Type B pancreatic cell (in vitro differentiated cells): Measurements from ENCODE around the gene SNRPD3. TPM values are rescaled to one million over a fixed set of nuclear protein-coding genes. Genes with fewer than 3 reads are reported as not detected.
A peak's percentile ranks its signal among the peaks of the same experiment; 100 is the strongest.

ENCODE experiments used
- DNase-seq: peaks from one replicate; pipeline ENCODE4 v3.0.0; 2021; ENCODE audit warnings: mixed read lengths; ENCODE audit not compliant: unreplicated experiment; ENCODE audit errors: extremely low spot score
- H3K27ac Mint-ChIP-seq: 2 replicates; pipeline ENCODE4 v1.8.0; 2021; ENCODE audit warnings: mild to moderate bottlenecking, mixed read lengths
- H3K27me3 Mint-ChIP-seq: 2 replicates; pipeline ENCODE4 v1.8.0; 2021; ENCODE audit warnings: mixed read lengths
- H3K36me3 Mint-ChIP-seq: 2 replicates; pipeline ENCODE4 v1.8.0; 2021; ENCODE audit warnings: mixed read lengths
- H3K4me1 Mint-ChIP-seq: one replicate; pipeline ENCODE4 v1.8.0; 2021; ENCODE audit warnings: mixed read lengths; ENCODE audit not compliant: unreplicated experiment
- H3K4me3 Mint-ChIP-seq: 2 replicates; pipeline ENCODE4 v1.8.0; 2021; ENCODE audit warnings: mild to moderate bottlenecking, mixed read lengths
- H3K9me3 Mint-ChIP-seq: 2 replicates; pipeline ENCODE4 v1.8.0; 2021; ENCODE audit warnings: mixed read lengths
- long read RNA-seq: library from polyadenylated mRNA; unstranded; transcript quantifications from one replicate; pipeline ENCODE4 v2.0.0, GENCODE V29; 2020
- total RNA-seq: library from RNA; stranded (reverse); gene quantifications from 2 replicates; pipeline ENCODE4 v1.2.1, GENCODE V29; 2021; ENCODE audit warnings: low replicate concordance
- TF ChIP-seq, protein P1 (sequence below): fragments of 200-600 bp; sonication (generic); conservative IDR thresholded peaks from 2 replicates; pipeline ENCODE4 v1.5.0; 2021; ENCODE audit warnings: antibody characterized with exemption, mild to moderate bottlenecking

SNRPD3 gene
- total RNA-seq: 107 and 114 TPM in 2 replicates
- long read RNA-seq, transcript SNRPD3-201 (4 exons, 1,763 nt): major isoform, 67 of 76 reads
- long read RNA-seq, partial matches to known transcripts: 4 of 76 reads
- long read RNA-seq, other reads (novel, unspliced or antisense): 5 of 76 reads

GRCh38 chr22:24555165-24556039 lies at the start of gene SNRPD3:
SNRPD3 (plus strand) TSS chr22:24555999; CDS start chr22:24557675, 1,676 bp downstream.
- Mint-ChIP-seq H3K4me1 (peaks cover 35% of the 10 kb centered on the region), H3K36me3 (peaks cover 13% of the 10 kb centered on the region), H3K27me3 (no peaks in the 10 kb centered on the region), H3K9me3 (no peaks in the 10 kb centered on the region), H3K27ac (peak within 1 kb of the TSS; percentile 99), H3K4me3 (peak within 1 kb of the TSS; percentile 100)
- TF ChIP-seq, protein P1, sequence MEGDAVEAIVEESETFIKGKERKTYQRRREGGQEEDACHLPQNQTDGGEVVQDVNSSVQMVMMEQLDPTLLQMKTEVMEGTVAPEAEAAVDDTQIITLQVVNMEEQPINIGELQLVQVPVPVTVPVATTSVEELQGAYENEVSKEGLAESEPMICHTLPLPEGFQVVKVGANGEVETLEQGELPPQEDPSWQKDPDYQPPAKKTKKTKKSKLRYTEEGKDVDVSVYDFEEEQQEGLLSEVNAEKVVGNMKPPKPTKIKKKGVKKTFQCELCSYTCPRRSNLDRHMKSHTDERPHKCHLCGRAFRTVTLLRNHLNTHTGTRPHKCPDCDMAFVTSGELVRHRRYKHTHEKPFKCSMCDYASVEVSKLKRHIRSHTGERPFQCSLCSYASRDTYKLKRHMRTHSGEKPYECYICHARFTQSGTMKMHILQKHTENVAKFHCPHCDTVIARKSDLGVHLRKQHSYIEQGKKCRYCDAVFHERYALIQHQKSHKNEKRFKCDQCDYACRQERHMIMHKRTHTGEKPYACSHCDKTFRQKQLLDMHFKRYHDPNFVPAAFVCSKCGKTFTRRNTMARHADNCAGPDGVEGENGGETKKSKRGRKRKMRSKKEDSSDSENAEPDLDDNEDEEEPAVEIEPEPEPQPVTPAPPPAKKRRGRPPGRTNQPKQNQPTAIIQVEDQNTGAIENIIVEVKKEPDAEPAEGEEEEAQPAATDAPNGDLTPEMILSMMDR: peak; percentile 57
- peak; percentile 98 for DNase-seq

DNA sequence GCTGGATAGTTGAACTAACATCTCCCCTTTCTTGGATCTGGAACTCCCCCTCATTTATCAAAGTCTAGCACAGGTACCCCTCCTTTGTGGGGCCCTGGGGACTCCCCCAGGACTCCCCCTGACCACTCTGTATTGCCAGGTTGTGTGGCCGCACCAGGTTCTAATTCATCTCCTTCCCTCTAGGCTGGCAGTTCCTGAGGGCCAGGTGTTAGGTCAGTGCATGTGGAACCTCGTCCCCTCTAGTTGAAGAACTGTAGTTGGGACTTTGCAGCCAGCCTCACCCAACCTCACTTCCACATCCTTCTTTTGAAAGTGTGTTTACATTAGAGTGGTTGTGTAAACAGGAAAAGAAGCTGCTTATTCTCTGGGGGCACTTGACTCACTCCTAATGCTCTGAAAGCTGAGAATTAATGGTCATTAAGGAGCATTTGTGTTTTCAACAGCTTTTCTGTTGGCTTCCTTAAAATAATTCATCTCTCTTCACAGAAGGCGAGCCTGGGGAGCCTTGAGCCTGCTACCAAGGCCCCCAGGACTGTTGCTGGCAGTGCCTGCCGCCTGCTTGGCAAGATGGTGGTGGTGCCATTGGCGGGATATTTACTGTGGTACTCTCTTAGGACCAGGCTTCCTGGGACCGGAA lies 48.9 kb upstream of the SNRPD3 start:
- Mint-ChIP-seq H3K4me3 (peak overlapping the region; percentile 12), H3K27me3 (peaks cover 26% of the 10 kb centered on the region), H3K36me3 (no peaks in the 10 kb centered on the region), H3K9me3 (no peaks in the 10 kb centered on the region), H3K4me1 (peaks cover 32% of the 10 kb centered on the region), H3K27ac (peak overlapping the region; percentile 74)
- TF ChIP-seq, protein P1: no peak
- DNase-seq: no peak

GRCh38 chr22:24507716-24508115 lies 48.1 kb upstream of the SNRPD3 start:
- Mint-ChIP-seq H3K9me3 (no peaks in the 10 kb centered on the region), H3K4me3 (no peak overlapping the region), H3K27ac (no peak overlapping the region), H3K4me1 (peaks cover 30% of the 10 kb centered on the region), H3K36me3 (no peaks in the 10 kb centered on the region), H3K27me3 (peaks cover 31% of the 10 kb centered on the region)
- TF ChIP-seq, protein P1: no peak
- no peak for DNase-seq

DNA sequence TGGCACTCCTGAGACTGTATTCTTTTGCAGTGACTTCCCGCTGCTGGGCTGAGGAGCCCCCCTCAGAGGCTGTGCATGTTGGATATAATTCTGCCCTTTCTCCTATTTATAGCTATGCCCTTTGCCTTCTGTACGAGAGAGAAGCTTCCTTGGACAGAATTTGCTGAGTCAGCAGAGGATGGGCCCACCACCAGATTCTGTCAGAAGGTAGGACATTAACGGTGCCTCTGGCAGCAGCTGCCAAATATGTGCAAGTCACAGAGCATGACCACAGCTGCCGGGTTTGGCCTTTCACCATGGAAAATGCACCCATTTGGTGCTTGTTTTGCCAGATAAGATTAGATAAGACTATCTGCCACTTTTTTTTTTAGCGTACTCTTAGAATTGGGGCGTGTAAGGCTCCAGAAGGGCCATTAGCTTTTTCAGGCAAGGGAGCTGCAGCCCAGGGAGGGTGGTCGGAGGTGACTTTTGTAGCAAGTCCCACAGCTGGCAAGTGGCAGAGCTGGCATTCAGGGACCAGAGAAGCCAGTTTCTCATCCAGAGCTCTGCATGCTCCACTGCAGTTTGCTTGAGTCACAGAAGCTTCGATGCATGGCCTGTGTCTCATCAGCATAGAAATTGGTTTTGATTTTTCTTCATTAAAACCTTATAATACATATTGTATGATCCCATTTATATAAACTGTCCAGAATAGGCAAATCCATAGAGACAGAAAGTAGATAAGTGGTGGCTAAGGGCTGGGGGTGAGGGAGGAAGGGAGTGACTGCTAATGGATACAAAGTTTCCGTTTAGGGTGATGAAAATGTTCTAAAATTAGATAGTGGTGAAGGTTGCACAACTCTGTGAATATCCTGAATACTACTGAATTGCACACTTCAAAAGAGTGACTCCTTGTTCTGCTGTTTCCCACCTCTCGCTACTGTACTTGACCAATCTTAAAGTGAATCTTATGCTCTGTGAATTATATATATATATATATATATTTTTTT lies 44.9 kb upstream of the SNRPD3 start:
- Mint-ChIP-seq H3K36me3 (no peaks in the 10 kb centered on the region), H3K4me3 (no peak overlapping the region), H3K9me3 (no peaks in the 10 kb centered on the region), H3K27me3 (peaks cover 27% of the 10 kb centered on the region), H3K4me1 (peaks cover 37% of the 10 kb centered on the region), H3K27ac (peak overlapping the region; percentile 26)
- no peak for DNase-seq
- TF ChIP-seq, protein P1: no peak

DNA sequence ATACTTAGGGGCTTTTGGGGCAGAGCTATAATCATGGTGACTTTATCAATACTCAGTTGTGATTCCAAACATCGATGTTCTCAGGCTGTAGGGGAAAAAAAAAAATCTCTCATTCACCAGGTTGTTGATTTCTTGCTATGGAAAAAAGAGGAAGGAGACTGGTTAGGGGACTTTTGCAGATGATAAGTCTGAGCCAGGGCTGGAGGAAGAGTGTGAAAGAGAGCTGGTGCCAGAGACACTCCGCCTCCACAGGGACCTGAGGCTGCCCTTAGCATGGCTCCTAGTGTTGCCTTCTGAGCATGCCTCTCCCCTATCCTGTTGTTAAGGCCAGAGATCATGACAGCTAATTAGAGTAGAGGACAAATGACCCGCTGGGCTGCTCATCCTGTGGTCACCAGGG lies 43.8 kb upstream of the SNRPD3 start:
- TF ChIP-seq, protein P1: no peak
- Mint-ChIP-seq H3K4me1 (peaks cover 30% of the 10 kb centered on the region), H3K27me3 (peaks cover 24% of the 10 kb centered on the region), H3K36me3 (no peaks in the 10 kb centered on the region), H3K27ac (no peak overlapping the region), H3K4me3 (no peak overlapping the region), H3K9me3 (no peaks in the 10 kb centered on the region)
- DNase-seq: no peak
